UCSD-AML1 (cell line): ENCODE results near the gene PDGFB.
A peak's percentile ranks its signal among the peaks of the same experiment; 100 is the strongest.

Source experiments
- DNase-seq: peaks from one replicate; lab custom pipeline; 2025; ENCODE audit not compliant: unreplicated experiment; lab: John Stamatoyannopoulos, UW

PDGFB gene

GRCh38 chr22:39208013-39208680 lies 36.6 kb downstream of the PDGFB start:
- DNase-seq, result no peak

DNA sequence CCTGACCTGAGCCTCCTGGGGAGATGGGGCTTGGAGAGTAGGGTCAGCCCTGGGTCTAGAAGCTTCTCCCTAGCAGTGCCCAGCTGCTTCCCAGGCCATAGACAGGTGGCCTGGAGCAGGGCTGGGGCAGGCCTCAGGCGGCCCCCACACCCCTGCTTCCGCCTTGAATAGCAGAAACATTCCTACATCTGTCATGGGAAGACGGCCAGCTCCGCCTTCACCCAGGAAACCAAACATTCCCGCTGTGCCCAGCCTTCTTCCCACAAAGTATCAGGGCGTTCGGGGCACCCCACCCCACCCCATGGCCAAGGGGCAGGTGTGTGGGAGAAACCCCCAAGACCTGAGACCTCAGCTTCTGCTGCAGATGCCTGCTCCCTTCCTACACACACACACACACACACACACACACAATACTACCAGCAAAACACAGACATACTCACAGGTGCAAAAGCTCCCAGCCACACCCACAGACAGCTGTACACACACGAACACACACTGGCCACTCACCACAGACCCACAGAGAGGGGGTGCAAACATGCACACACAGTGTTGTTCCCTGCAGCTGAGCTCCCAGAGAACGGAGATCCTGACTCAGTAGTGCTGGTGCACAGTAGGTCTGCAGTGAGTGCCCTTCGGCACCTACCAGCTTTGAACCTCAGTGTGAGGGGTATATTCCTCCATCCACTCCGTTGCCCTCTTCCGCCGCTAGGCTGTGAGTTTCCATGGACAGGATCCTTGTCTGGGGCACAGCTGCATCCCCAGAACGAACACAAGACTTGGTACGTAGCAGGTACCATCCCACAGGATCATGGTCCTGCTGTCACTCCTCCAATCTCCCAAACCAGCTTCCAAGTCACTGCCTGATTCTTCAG lies 37.4 kb downstream of the PDGFB start:
- DNase-seq, result no peak

DNA sequence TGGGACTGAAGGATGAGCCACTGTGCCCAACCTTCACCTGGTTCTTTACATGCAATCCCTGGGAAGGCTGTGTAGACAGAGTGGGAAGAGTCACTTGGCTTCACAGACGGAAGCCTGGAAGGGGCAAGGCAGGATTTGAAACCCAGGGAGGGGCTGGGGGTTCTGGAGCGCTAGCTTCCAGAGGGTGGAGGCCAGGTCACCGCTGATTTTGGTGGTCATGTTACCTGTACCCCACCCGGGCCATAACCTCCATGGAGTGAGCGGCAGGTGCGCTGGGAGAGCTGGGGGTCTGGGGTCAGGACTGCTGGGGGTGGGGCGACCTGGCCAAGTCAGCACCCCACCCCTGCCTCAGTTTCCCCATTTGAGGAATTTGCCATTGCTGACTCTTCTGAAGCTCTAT lies 38.3 kb downstream of the PDGFB start:
- DNase-seq, result no peak

DNA sequence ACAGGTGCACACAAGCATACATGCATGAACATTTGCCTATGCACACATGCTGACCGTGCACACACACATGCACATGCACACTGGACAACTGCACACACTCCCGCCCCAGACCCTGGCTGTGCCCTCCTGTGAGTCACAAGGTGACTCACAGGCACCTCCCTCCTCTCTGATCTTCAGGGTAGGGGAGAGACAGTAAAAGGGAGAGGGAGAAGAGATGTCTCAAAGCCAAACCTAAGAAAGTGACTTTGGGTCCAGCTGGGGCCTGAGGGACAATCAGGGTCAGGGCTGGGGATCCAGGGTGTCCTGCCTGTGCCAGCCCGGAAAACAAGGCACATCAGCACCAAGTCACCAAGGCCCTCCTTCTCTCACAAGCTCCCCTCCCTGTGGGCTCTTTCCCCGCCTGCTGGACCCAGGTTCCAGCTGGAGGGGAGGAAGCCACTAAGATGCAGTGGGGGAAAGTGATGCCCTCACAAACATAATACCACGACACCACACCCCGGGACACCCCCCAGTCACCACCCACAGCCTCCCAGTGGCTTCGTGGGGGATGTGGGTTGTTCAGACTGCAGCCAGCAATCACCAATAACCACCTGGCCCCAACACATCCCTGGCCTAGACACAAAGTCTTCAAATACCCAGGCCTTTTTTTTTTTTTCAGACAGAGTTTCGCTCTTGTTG lies 39.3 kb downstream of the PDGFB start:
- DNase-seq, result peak; percentile 40

GRCh38 chr22:39204216-39204615 lies 40.6 kb downstream of the PDGFB start:
- no peak for DNase-seq

GRCh38 chr22:39197578-39197977 lies 47.2 kb downstream of the PDGFB start:
- no peak for DNase-seq

DNA sequence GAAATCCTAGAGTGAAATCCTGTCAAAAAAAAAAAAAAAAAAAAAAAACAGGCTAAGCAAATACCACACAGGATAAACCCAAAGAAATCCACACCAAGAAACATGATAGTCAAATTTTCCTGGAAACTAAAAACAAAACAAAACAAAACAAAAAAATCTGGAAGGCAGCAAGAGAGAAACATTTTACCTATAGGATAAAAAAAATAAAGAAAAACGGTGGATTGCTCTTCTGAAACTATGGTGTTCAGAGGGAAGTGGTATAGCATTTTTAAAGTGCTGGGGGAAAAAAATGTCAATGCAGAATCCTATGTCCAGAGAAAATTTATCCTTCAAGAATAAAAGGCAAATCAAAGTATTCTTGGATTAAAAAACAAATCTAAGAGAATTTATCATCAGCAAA lies 50.7 kb downstream of the PDGFB start:
- no peak for DNase-seq

- no peak for DNase-seq
These were observed 56.0 kb downstream of the PDGFB start for GRCh38 chr22:39188809-39189208.

DNA sequence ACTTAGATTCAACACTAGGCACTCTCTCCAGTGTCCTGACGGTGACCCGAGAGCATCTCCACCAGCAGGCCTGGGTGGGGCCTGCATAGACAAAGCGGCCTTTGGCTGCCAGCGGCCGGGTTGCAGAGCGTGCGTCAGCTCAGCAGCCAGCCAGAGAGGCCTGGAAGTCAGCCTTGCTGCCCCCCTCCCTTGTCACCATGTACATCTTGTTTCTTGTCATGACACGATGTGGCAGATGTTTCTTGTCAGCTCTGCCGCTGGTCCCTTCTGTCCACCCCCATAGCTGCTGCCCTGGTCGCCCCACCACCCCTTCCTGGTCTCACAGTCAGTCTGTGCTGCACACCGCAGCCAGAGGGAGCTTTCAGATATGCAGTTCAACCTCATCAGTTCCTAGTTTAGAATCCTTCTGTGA lies 59.2 kb downstream of the PDGFB start:
- no peak for DNase-seq

DNA sequence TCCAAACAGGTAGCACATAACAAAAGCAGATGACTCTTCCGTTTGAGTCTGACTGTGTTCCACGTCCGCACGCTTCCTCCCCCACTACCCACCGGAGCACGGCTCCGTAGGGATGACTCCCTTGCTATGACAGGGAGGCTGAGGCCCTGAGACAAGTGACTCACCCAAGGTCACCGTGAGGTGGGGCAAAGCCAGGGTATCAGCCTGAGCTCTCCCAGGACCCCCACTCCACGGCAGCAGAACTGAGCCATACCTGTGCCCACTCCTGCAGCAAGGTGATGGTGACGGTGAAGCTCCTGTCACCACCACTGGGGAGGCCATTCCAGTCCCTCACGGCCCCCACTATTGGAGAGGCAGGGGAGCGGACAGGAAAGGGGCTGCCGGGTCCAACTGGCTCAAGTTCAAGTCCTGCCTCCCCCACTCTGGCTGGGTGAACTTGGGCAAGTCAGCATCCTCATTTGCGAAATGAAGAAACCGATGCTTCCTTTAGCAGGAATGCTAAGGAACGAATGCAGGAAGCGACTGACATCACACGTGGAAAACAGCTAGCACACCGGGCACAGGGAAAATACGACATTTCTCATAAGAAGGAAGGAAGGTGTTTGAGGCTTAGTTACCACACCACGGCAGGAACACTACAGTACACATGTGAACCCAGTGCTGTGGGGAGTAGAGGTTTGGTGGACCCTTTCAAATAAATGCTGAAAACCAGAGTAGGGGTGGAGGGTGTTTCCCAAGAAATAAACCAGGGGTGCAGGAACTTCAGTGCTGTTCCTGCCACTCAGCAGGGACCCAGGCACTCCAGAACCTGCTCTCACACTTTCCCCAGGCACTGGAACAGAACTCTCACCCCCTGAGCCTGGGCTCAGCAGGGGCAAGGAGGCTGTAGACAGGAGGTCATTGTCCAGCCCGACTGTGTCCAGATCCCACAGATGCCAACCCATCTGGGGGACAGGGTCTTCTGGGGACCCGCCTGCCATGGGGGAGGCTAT lies 59.9 kb downstream of the PDGFB start:
- no peak for DNase-seq

GRCh38 chr22:39183991-39184585 lies 60.7 kb downstream of the PDGFB start:
- no peak for DNase-seq

- no peak for DNase-seq
These were observed 62.2 kb downstream of the PDGFB start for GRCh38 chr22:39182478-39183030.

DNA sequence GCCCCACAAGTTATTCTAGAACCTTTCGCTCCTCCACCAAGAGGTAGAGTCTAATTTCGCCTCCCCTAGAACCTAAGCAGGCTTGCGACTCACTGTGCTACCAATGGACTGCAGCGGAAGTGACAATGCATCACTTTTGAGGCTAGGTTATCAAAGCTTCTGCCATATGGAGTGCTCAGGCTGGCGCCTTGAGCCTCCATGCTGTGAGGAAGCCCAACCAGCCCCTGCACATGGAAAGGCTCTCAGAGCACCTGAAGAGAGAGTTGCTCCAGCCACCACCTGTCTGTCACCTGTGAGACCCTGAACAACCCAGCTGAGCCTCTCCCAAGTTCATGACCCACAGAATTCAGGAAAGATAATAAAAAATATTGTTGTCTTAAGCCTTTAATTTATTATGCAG lies 63.0 kb downstream of the PDGFB start:
- no peak for DNase-seq

- DNase-seq, result no peak
These were observed 63.4 kb downstream of the PDGFB start for GRCh38 chr22:39181356-39181755.

DNA sequence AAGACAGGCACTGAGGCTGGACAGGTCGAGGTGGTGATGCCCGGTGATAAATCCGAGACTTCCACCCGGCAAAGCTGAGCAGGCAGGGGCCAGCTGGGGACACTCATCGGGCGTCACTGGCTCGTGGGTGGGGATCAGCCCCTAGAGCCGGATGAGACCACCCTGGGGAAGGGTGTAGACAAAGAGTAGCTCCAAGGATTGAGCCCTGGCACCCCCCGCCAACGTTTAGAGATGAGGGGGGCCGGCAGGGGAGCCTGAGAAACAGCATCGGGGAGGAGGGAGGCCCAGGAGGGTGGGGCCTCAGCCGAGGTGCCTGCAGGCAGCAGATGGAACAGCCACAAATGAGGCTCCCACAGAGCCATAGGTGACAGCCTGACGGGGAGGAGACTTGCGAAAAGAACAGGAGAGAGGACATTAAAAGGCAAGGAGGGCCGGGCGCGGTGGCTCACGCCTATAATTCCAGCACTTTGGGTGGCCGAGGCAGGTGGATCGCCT lies 64.9 kb downstream of the PDGFB start:
- no peak for DNase-seq

DNA sequence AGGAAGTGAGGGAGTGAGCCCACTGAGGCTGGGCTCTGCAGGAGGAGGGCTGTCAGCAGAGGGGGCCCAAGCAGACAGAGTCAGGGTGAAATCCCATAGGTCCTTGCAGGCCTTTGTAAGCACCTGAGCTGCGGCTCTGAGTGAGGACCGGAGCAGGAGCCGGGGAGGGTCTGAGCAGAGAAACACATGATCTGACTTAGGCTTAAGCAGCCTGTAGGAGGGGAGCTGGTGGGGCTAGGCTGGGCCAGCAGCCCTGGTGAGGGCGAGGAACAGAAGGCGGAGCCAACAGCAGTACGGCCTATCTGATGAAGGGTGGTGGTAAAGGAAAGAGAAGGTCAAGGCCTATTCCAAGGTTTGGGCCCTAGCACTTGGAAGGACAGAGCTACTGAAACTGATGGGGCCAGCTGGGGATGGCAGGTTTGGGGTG lies 65.4 kb downstream of the PDGFB start:
- no peak for DNase-seq

DNA sequence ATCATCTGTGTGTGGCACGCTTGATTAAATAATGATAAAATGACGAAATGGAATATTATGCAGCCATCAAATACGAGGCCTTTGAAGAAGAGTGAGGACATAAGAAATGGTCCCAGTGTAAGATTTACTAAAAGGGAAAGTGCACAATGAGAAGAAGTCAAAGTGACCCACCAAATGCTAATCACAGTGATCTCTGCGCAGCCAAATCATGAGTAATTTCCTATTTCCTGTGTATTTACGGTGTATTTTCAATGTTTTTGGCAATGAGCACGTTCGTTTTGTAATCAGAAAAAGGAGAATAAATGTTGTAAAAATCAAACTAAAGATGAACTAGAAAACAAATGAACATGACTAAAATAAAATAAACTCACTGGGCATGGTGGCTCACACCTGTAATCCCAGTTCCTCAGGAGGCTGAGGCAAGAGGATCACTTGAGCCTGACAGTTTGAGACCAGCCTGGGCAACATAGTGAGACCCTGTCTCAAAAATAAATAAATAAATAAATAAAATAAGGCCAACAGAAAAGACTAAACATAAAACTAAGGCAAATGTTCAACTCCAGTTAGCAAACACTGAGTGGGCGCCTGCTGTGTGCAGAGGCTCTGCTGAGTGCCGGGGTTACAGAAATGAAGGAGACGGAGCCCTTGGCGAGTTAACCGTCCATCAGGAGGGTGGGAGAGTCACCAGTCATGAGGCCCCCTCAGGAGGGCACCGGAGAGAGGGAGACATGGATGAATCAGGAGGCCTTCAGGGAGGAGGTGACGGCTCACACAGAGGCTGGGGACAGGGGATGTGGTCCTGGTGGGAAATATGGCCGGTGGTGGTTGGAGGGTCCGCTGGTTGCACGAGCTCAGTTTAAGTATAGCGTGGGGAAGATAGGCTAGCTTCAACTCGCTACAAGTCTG lies 66.3 kb downstream of the PDGFB start:
- no peak for DNase-seq

GRCh38 chr22:39177791-39178190 lies 67.0 kb downstream of the PDGFB start:
- DNase-seq, result no peak

DNA sequence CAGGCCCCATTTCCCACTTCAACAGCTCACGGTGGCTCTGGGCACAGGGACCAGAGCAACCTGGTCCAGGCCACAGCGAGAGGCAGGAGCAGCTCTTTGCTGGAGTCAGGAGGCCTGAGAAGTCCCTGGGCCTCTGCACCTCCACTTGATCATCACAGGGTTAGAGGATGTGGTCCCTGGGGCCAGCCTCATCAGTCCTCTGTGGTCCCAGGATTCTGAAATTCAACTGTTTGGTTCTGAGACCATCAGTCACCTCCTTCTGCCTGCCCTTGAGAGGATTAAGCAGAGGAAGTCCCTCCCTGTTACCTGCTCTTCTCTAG lies 67.4 kb downstream of the PDGFB start:
- no peak for DNase-seq
